Activated CD4-positive, alpha-beta T cell treated with anti-CD3 and anti-CD28 coated beads, Interleukin-2, amount 50 U/mL, for 1 hour (primary cell): ENCODE data around the gene ZBTB47.

Source experiments
- DNase-seq: peaks from one replicate; pipeline ENCODE4 v3.0.0-alpha.2; 2020

The ZBTB47 gene

DNA sequence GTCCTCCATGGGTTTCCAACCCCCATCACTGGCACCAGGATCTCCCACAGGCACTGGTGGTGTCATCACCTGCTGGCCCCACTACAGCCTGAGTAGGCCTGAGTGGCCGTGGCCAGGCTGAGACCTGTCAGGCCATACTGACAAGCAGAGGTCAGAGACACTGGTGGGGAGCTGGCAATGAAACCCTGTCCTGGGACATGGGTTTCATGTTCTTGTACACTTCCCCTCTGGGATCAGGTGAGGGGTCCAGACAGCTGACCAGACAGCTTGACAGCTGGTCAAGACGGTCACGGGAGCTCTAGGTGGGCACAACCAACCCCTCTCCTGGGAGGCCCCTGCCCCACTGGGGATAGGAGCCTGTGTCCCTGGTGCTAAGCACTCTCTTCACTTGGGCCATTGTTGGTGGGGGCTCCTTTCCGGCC lies 13.1 kb downstream of the ZBTB47 start:
- DNase-seq, result no peak

- DNase-seq, result no peak
Measured at GRCh38 chr3:42667096-42667522, 13.6 kb downstream of the ZBTB47 start.

DNA sequence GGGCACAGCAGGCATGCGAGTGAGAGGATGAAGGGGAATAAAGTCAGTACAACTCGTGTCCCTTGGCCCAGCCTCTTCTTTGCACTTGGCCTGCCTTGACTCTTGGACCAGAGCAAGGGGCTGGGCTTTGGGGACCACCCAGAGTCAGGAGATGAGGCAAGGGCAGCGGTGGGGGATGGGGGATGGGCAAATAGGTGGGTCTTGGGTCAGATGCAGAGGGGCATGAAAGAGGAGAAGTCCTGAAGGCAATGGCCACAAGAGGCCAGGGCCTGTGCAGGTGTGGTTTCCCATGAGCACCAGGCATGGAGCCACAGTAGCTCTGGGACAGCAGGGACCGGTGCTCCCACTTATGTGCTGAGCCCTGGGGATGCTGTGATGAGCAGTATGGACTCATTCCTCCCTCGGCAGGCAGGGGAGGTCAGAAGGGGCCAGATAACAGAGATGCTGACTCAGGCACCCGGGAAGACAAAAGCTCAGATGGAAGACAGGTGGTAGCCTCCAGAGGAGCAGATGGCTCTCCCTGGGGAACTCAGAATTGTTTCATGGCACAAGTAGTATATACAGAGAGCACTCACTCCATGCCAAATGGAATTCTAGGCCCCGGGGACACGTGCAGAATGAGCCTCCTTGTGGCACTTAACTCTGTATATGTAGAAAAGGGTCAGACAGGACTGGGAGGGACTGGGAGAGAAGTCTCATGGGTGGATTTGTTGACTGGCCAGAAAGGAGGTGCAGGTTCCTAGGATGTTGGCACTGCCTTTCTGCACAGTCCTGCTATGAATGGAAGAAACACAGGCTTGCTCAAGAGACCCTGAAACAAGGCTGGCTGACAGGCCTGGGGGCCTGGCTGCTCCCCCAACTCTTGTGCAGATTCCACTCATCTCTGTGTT lies 14.3 kb downstream of the ZBTB47 start:
- no peak for DNase-seq

DNA sequence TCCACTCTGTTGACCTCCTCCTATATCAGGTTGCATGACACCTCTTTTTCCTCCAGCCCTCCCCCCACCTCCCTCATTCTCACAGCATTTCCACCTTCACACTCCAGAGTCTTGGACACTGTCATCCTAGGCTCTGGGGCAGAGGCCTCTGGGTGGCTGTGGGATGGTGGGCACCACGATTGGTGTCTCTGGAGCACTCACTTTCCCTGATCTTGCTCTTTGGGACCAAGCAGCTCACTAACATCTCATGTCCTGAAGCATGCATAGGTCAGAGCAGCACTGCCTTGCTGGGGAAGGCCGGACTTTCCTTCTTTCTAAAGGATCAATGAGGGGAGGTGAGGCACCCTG lies 14.9 kb downstream of the ZBTB47 start:
- DNase-seq, result no peak

DNA sequence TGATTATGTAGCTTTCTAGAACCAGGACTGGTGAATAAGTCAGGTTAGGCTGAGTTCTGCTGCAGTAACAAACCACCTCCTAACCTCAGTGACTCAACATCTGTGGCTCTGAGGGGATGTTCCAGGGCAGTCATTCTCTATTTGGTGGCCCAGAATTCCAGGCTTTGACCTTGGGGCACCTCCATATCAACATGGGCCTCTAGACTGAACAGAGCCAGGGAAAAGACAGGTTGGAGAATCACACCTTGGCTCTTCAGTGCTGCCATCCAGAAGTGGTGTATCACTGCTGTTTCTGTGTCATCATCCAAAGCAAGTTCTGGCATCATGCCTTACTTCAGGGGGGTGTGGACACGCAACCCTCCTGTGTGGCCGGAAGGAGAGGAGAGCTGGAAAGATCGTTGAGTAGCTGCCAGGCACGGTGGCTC lies 15.3 kb downstream of the ZBTB47 start:
- no peak for DNase-seq

DNA sequence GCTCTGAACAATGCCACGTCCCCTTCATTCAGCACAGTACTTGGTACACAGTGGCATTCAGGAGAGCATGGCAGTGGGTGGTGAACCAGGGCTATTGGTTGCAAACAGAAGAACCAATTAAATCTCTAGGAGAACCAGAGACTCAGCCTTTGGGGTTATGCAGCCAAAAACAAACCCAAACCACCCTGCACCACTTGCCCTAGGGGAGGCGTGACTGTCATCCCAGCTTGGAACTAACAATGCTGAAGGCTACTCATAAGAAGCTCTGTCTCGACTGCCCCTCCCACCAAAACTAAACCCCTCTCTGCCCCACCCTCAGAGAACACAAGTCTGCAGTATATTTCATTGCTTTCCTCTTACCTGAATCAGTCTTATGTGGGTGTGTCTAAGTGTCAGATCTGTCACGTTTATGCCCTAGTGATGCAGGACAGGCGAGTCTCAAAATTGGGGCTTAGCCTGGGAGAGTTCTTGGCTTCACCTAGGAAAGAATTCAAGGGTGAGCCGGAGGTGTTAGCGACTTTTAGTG lies 16.6 kb downstream of the ZBTB47 start:
- DNase-seq, result no peak

DNA sequence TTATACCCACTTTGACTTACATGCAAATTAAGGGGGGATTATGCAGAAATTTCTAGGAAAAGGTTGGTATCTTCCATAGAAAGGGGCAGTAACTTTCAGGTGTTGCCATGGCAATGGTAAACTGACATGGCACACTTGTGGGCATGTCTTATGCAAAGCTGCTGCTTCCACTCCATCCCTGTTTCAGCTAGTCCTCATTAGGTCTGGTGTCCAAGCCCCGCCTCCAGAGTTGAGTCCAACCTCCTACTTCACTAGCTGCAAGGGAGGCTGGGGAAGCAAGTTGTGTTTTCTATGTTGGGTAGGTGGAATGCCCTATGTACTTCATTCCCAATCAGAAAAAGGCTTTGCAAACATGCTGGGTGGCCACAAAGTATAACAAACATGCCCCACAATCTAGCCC lies 17.2 kb downstream of the ZBTB47 start:
- no peak for DNase-seq

DNA sequence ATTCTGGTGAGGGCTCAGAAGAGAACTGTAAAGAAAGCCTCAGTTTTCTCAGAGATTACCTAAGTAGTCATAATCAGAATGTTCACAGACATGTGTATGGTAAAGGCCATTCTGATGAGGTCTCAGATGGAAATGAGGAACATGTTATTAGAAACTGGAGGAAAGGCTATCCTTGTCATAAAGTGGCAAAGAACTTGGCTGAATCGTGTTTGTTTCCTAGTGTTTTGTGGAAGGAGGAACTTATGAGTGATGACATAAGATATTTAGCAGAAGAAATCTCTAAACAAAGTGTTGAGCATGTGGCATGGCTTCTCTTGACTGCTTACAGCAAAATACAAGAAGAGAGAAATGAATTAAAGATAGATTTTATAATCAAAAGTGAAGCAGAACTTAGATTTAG lies 19.0 kb downstream of the ZBTB47 start:
- no peak for DNase-seq

DNA sequence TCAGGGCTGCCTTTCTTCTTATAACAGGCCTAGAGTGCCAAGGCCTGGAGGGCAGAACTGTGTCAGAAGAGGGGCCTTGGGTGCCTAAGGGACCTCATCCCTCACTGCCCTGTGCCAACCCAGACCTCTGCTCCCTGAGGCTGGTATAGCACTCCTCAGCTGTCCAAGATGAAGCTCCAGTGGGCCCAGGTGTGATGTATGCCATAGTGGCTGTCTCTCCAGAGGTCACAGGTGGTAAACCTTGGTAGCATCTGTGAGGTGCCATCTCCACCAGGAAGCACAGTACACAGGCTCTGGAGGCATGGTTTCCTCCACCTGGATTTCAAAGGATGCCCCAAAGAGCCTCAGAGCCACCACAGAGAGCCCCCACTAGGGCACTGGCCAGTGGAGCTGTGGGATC lies 19.6 kb downstream of the ZBTB47 start:
- DNase-seq, result no peak

DNA sequence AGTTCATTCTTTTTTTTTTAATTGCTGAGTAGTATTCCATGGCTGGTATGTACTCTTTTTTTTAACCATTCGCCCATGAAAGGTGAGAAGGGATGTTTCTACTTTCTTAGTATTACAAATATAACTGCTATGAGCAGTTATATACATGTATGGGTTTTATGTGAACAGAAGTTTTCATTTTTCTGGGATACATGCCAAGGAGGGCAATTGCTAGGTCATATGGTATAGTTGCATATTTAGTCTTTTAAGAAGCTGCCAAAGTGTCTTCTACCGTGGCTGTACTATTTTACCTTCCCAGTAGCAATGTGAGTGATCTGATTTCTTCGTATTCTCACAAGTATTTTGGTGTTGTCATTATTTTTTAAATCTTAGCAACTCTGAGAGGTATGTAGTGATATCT lies 20.6 kb downstream of the ZBTB47 start:
- DNase-seq, result no peak

- no peak for DNase-seq
Measured at GRCh38 chr3:42675909-42676308, 22.4 kb downstream of the ZBTB47 start.

- DNase-seq, result no peak
Measured at GRCh38 chr3:42678447-42678846, 24.9 kb downstream of the ZBTB47 start.

GRCh38 chr3:42680271-42680670 lies 26.8 kb downstream of the ZBTB47 start:
- no peak for DNase-seq

DNA sequence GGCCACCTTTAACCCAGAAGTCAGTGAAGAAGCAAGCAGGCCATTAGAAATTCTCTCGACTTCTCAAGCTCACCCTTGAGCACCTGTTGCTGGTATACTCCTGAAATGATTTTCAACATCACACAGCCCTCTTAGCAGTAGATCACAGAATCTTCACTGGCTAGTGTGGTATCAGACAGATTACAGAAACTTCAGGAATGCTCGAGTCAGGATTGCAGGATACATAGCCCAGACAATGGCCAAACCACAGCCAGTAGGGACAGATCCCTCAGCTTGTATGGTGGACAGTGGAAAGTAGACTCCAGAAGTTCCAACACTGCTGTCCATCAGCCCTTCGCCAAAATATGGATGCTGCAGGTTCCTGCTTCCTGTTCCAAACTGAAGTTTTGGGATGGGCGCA lies 27.3 kb downstream of the ZBTB47 start:
- no peak for DNase-seq

GRCh38 chr3:42681361-42682038 lies 28.0 kb downstream of the ZBTB47 start:
- no peak for DNase-seq

DNA sequence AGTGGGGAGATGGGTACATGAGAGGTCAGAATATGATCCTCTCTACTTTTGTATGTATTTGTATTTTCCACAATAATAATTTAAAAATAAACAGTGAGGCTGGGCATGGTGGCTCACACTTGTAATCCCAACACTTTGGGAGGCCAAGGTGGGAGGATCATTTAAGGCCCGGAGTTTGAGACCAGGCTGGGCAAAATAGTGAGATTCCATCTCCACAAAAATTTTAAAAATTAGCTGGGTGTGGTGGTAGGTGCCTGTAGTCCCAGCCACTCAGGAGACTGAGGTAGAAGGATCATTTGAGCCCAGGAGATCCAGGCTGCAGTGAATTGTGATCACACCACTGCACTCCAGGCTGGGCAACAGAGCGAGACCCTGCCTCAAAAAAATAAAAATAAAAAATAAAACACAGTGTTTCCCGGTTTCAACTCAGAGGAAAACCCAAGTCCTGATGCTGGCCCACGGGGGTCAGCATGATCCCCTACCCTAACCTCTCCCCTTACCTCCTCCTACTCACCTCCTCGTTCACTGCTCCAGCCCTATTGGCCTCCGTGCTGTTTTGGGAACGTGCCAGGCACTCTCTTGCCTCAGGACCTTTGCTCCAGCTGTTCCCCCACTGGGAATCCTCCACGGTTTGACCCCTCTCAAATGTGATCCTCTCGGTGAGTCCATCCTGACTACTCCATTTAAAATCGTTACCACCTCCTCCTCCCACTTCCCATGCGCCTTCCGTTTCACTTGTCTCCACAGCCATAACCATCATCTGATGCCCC lies 29.0 kb downstream of the ZBTB47 start:
- DNase-seq, result no peak

DNA sequence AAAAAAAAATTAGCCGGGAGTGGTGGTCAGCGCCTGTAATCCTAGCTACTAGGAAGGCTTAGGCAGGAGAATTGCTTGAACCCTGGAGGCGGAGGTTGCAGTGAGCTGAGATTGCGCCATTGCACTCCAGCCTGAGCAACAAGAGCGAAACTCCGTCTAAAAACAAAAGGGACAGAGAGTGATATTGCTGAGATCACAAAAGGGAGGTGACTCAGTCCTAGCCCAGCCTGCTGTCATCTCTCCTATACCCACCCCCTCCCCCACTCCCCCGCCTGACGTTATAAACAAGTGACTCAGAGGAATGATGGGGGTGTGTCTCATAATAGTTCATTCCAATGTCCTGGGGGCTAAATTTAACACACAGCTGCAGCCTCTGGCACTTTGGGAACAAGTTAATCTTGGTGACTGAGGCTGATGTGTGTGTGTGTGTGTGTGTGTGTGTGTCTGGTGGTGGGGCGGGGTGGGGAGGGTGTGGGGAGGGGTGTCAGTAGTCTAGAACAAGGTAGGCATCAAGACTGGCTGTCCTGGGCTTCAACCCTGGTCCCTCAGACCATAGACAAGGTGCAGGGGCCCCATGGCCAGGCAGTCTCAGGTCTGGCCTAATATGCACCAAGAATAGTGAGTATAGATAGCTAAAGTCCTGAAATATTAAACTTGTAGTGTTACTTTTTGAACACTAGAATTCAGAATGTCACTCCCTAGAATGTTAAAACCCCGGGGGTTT lies 30.5 kb downstream of the ZBTB47 start:
- no peak for DNase-seq

DNA sequence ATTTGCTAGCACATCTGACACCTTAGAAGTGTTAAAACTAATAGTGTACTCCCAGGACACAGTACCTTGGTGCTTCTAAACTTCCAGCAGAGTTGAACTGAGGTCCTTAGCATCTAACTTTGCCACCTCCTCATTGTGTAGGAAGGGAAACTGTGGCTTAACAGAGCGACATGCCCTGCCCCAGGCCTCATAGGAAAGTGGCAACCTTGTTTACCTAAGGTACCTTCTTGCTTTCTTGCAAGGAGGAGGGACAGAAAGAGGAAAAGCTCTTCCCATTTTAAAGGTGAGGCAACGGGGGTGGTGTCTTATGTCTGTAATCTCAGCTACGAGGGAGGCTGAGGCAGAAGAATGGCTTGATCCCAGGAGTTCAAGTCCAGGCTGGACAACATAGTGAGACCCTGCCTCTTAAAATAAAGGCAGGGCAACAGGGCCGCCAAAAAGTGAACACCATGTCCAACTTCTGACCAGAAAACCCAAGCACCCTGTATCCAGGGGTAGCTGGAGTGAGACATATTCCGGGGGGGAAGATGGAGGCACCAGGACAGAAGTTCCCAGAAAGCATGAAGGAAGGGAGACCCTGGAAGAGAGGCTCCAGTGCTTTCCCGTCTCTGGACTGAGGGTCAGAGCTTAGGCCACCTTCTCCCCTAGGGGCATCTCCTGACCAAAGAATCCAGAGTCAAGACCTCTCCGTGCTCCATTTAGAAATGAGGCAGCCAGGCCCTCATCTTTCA lies 31.3 kb downstream of the ZBTB47 start:
- DNase-seq, result no peak

DNA sequence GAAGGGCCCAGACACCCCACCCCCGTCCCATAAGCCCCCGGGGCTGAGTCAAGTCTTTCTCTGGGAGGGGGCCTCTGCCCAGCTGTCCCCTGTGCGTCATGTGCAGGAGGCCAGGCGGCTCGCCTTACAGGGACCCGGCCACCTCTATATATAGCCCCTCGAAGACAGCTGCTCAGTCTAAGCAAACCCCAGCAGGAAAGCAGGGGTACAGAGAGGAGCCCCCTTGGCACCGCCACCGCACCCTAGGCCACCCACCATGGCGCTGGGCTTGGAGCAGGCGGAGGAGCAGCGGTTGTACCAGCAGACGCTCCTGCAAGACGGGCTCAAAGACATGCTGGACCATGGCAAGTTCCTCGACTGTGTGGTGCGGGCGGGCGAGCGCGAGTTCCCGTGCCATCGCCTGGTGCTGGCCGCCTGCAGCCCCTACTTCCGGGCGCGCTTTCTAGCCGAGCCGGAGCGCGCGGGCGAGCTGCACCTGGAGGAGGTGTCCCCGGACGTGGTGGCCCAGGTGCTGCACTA lies 31.9 kb downstream of the ZBTB47 start, which contains the start of gene KLHL40:
KLHL40 (plus strand) TSS at position 175 of the 519 bp plus-strand sequence; CDS start at position 257, 82 bp downstream.
- DNase-seq, result no peak

DNA sequence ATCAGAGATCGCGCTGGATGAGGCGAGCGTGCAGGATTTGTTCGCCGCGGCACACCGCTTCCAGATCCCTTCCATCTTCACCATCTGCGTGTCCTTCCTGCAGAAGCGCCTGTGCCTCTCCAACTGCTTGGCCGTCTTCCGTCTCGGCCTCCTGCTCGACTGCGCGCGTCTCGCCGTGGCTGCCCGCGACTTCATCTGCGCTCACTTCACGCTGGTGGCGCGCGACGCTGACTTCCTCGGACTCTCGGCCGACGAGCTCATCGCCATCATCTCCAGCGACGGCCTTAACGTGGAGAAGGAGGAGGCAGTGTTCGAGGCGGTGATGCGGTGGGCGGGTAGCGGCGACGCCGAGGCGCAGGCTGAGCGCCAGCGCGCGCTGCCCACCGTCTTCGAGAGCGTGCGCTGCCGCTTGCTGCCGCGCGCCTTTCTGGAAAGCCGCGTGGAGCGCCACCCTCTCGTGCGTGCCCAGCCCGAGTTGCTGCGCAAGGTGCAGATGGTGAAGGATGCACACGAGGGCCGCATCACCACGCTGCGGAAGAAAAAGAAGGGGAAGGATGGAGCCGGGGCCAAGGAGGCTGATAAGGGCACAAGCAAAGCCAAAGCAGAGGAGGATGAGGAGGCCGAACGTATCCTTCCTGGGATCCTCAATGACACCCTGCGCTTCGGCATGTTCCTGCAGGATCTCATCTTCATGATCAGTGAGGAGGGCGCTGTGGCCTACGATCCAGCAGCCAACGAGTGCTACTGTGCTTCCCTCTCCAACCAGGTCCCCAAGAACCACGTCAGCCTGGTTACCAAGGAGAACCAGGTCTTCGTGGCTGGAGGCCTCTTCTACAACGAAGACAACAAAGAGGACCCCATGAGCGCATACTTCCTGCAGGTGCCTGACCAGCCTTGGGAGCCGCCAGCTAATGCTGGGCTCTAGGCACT lies 32.7 kb downstream of the ZBTB47 start:
- no peak for DNase-seq
